Measurements from ENCODE around the gene SRXN1. TPM values are rescaled to one million over a fixed set of nuclear protein-coding genes. Genes with fewer than 3 reads are reported as not detected.

Gene SRXN1
- total and polyA plus RNA-seq, 9 of the 15 experiments (the other 6 are each of a cell fraction or from before 2014, with no cell fraction given): 6.8 to 36.4 (median 21.6) TPM

DNA sequence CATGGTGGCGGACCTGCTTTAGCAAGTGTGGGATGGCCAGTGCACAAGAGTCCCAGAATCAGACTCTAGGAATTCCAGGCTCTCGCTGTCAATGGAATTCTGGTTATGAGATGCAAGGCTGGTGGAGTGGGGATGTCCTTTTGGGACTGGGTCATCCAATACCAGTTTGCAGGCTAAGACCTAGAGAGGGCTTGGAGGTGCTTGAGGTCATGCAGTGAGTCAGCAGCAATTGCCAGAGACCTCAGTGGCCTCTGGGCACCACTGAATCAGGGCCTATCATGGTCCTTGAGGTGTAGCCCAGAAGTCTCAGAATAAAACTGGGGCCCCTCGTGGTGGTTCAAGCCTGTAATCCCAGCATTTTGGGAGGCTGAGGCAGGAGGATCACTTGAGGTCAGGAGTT lies 24.0 kb upstream of the SRXN1 start (continued):
- 0 out of 2 replicates have a peak, but pooled peaks have one; percentile 40 for TF ChIP-seq CREM (IDR thresholded peaks at IDR 0.05; ENCODE audit: low read depth)
- TF ChIP-seq, protein P1, sequence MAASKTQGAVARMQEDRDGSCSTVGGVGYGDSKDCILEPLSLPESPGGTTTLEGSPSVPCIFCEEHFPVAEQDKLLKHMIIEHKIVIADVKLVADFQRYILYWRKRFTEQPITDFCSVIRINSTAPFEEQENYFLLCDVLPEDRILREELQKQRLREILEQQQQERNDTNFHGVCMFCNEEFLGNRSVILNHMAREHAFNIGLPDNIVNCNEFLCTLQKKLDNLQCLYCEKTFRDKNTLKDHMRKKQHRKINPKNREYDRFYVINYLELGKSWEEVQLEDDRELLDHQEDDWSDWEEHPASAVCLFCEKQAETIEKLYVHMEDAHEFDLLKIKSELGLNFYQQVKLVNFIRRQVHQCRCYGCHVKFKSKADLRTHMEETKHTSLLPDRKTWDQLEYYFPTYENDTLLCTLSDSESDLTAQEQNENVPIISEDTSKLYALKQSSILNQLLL (CRISPR knock-in tag; IDR thresholded peaks at IDR 0.05; ENCODE audit: borderline replicate concordance): no peak
- 0 out of 4 replicates have a peak, but pooled peaks of 1 of the 2 experiments have one; percentile 13 for TF ChIP-seq RCOR1 (IDR thresholded peaks at IDR 0.05; ENCODE audit: borderline replicate concordance in 1 of 2, low read depth in 2 of 2, low read length in 2 of 2)
- no peak for TF ChIP-seq SMARCA4 (IDR thresholded peaks at IDR 0.05)
- TF ChIP-seq FOXJ3 (CRISPR knock-in tag; IDR thresholded peaks at IDR 0.05): no peak
- TF ChIP-seq ILK (tag; IDR thresholded peaks at IDR 0.05; ENCODE audit: borderline replicate concordance, low read depth): no peak
- TF ChIP-seq ZNF316 (IDR thresholded peaks at IDR 0.05): peak; percentile 41
- peak; percentile 57 for TF ChIP-seq C11orf30 (IDR thresholded peaks at IDR 0.05; ENCODE audit: low read depth)
- peak; percentile 84 for TF ChIP-seq NFE2 (IDR thresholded peaks at IDR 0.05; ENCODE audit: low read depth)
- no peak for TF ChIP-seq CBFA2T2 (conservative IDR thresholded peaks at IDR 0.05)
- TF ChIP-seq POLR2H (tag; IDR thresholded peaks at IDR 0.05; ENCODE audit: low read depth): no peak
- TF ChIP-seq, protein P2, sequence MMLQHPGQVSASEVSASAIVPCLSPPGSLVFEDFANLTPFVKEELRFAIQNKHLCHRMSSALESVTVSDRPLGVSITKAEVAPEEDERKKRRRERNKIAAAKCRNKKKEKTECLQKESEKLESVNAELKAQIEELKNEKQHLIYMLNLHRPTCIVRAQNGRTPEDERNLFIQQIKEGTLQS (IDR thresholded peaks at IDR 0.05): peak; percentile 34; the same call in 1 of the 2 replicates
- TF ChIP-seq, protein P2 (CRISPR knock-in tag; conservative IDR thresholded peaks at IDR 0.05): no peak

Data from K562 (cell line).